PC-9 (cell line): ENCODE results near the gene KCNN3.

Experiments used
- CTCF ChIP-seq: fragments of 200-600 bp; sonication (generic); conservative IDR thresholded peaks from 2 replicates; pipeline ENCODE4 v1.6.1; 2017; ENCODE audit warnings: mixed run types, antibody characterized with exemption, mild to moderate bottlenecking, moderate library complexity
- EZH2 ChIP-seq: fragments of 200-600 bp; sonication (generic); IDR thresholded peaks from 2 replicates; pipeline ENCODE4 v1.8.0; 2017; ENCODE audit warnings: antibody characterized with exemption, low read depth

GRCh38 chr1:154666051-154666790 lies 203.9 kb downstream of the KCNN3 start:
- TF ChIP-seq CTCF (no peak), EZH2 (no peak)
